Right lobe of liver (tissue), 4 donors: ENCODE data around the gene CCSER1.
"Not testable (repeated sequence)": the region's sequence is repeated elsewhere in the genome, so short reads cannot be mapped to it uniquely, and the experiment has no call there.

Experiments
- CTCF ChIP-seq, 4 donors: fragments of 200-600 bp in 3 of 4; fragments of 450-650 bp in 1 of 4; IDR thresholded peaks; one replicate each; pipeline versions ENCODE4 v1.5.1 to v1.8.0; 2016 to 2022; ENCODE audit warnings: antibody characterized with exemption in 4 of 4, mild to moderate bottlenecking in 2 of 4
- POLR2A ChIP-seq: fragments of 450-650 bp; IDR thresholded peaks from one replicate; pipeline ENCODE4 v1.6.1; 2017; ENCODE audit warnings: antibody characterized with exemption, mild to moderate bottlenecking
- donor health status: DM: no; HTN: no; CAD: no.
- donor health status: DM: no; HTN: no; CAD: no.
- donor health status: DM: no; HTN: yes; CAD: no.

- not testable (repeated sequence) for TF ChIP-seq POLR2A; CTCF (IDR thresholded peaks at IDR 0.05)
These were observed 1199.0 kb downstream of the CCSER1 start for GRCh38 chr4:91326167-91326566.
